ENCODE results near the gene PARS2.

PARS2 gene

DNA sequence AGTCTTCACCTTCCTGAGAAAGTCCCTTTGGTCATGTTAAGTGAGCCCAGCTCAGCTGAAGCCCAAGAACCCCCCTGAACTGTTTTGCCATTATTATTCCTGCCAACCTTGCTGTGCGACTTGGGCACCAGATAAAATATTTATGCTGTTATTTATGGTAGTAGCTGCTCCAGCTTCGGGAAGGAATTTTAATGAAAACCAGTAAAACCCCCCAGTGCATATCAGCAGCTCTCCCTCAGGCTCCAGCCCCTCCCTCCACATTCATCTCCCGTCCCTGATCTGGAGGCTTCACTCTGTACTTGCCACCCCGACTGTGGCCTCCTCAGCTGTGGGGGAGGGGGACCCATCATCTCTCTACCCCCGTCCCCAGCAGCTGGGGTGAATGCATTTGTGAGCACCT lies 24.1 kb upstream of the PARS2 start:
- Histone ChIP-seq H3K4me3 (ENCODE audit: low read depth in 1 of 2, low read length in 1 of 2) (no peak overlapping the region), H3K4me1 (ENCODE audit: control insufficient read depth in 1 of 2, insufficient read depth in 1 of 2, low read depth in 1 of 2, low read length in 1 of 2) (no peaks in the 10 kb centered on the region), H3K36me3 (peaks cover 20% of the 10 kb centered on the region), H3K27ac (no peak overlapping the region), H3K9me3 (no peaks in the 10 kb centered on the region), H3K27me3 (no peaks in the 10 kb centered on the region)
- no peak for TF ChIP-seq CTCF (IDR thresholded peaks at IDR 0.05)

GRCh38 chr1:54787604-54788003 lies 23.3 kb upstream of the PARS2 start:
- Histone ChIP-seq H3K4me1 (ENCODE audit: control insufficient read depth in 1 of 2, insufficient read depth in 1 of 2, low read depth in 1 of 2, low read length in 1 of 2) (no peaks in the 10 kb centered on the region), H3K27ac (no peak overlapping the region), H3K4me3 (ENCODE audit: low read depth in 1 of 2, low read length in 1 of 2) (no peak overlapping the region), H3K27me3 (no peaks in the 10 kb centered on the region), H3K9me3 (no peaks in the 10 kb centered on the region), H3K36me3 (peaks cover 22% of the 10 kb centered on the region)
- no peak for TF ChIP-seq CTCF (IDR thresholded peaks at IDR 0.05)

DNA sequence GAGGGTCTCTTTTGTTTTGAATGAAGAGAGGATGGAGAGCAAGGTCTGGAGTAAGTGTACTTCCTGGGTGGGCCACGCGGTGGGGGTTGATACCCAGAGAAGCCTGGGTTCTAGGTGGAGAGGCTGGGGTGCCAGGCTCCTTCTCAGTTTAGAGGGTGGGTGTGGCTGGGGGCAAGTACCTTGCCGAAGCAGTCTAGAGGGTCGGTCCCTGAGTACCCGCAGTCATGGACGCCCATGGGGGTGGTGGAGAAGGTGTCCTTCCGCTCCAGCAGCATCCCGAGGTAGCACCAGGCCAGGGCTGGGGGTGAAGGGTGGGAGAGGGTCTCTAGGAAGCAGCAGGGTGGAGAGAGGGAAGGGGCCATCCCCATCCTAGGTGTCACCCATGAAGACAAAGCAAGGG lies 22.5 kb upstream of the PARS2 start:
- H3K4me3 ChIP-seq (ENCODE audit: low read depth in 1 of 2, low read length in 1 of 2), result no peak overlapping the region
- no peak overlapping the region for H3K27ac ChIP-seq
- no peaks in the 10 kb centered on the region for H3K4me1 ChIP-seq (ENCODE audit: control insufficient read depth in 1 of 2, insufficient read depth in 1 of 2, low read depth in 1 of 2, low read length in 1 of 2)
- peaks cover 22% of the 10 kb centered on the region for H3K36me3 ChIP-seq
- no peak for TF ChIP-seq CTCF (IDR thresholded peaks at IDR 0.05)
- H3K9me3 ChIP-seq, result no peaks in the 10 kb centered on the region
- H3K27me3 ChIP-seq, result no peaks in the 10 kb centered on the region

GRCh38 chr1:54784066-54784465 lies 19.7 kb upstream of the PARS2 start:
- no peak for TF ChIP-seq CTCF (IDR thresholded peaks at IDR 0.05)
- Histone ChIP-seq H3K27me3 (no peaks in the 10 kb centered on the region), H3K36me3 (peaks cover 43% of the 10 kb centered on the region)

DNA sequence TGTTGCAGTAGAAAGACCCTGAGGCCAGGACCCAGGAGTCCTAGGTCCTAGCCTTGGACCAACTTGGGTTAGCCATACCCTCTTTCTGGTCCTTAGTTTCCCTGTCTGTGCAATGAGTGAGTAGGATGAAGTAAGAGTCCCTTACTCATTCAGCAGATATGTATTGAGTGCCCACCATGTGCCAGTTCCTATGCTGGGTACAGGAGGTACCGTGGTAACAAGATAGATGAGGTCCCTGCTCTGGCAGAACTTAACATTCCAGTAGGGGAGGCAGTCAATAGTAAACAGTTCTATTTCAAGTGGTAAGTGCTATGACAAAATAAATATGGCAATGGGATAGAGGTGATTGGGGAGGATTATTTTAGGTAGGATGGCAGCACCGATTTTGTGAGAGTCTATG lies 18.3 kb upstream of the PARS2 start:
- Histone ChIP-seq H3K4me3 (ENCODE audit: low read depth in 1 of 2, low read length in 1 of 2) (no peak overlapping the region), H3K4me1 (ENCODE audit: control insufficient read depth in 1 of 2, insufficient read depth in 1 of 2, low read depth in 1 of 2, low read length in 1 of 2) (no peaks in the 10 kb centered on the region), H3K27me3 (no peaks in the 10 kb centered on the region), H3K27ac (no peak overlapping the region), H3K36me3 (peaks cover 43% of the 10 kb centered on the region), H3K9me3 (no peaks in the 10 kb centered on the region)
- no peak for TF ChIP-seq CTCF (IDR thresholded peaks at IDR 0.05)

More at GRCh38 chr1:54784066-54784465, 19.7 kb upstream of the PARS2 start:
- no peak overlapping the region for H3K4me3 ChIP-seq (ENCODE audit: low read depth in 1 of 2, low read length in 1 of 2)
- H3K4me1 ChIP-seq (ENCODE audit: control insufficient read depth in 1 of 2, insufficient read depth in 1 of 2, low read depth in 1 of 2, low read length in 1 of 2), result no peaks in the 10 kb centered on the region
- no peaks in the 10 kb centered on the region for H3K9me3 ChIP-seq
- no peak overlapping the region for H3K27ac ChIP-seq

GRCh38 chr1:54782156-54782555 lies 17.8 kb upstream of the PARS2 start:
- H3K27me3 ChIP-seq, result no peaks in the 10 kb centered on the region
- TF ChIP-seq CTCF (IDR thresholded peaks at IDR 0.05), result no peak
- peaks cover 43% of the 10 kb centered on the region for H3K36me3 ChIP-seq
- H3K4me3 ChIP-seq (ENCODE audit: low read depth in 1 of 2, low read length in 1 of 2), result no peak overlapping the region
- H3K4me1 ChIP-seq (ENCODE audit: control insufficient read depth in 1 of 2, insufficient read depth in 1 of 2, low read depth in 1 of 2, low read length in 1 of 2), result no peaks in the 10 kb centered on the region
- H3K9me3 ChIP-seq, result no peaks in the 10 kb centered on the region
- no peak overlapping the region for H3K27ac ChIP-seq

Measured in neutrophil (primary cell).